ENCODE measurements around the gene UHRF2.
A peak's percentile ranks its signal among the peaks of the same experiment; 100 is the strongest.

The UHRF2 gene

GRCh38 chr9:6545017-6545691 lies 132.2 kb downstream of the UHRF2 start:
- POLR2A ChIA-PET, result no interaction called here
- DNase-seq (ENCODE audit: extremely low spot score), result no peak
- no peak for TF ChIP-seq FOXA1 (IDR thresholded peaks at IDR 0.05)
- no peak for TF ChIP-seq SP1 (IDR thresholded peaks at IDR 0.05)
- TF ChIP-seq CTBP1 (IDR thresholded peaks at IDR 0.05; ENCODE audit: borderline replicate concordance), result no peak
- no peak for TF ChIP-seq ELF4 (IDR thresholded peaks at IDR 0.05)
- no peak for TF ChIP-seq ARNT (IDR thresholded peaks at IDR 0.05)
- TF ChIP-seq NFRKB (IDR thresholded peaks at IDR 0.05), result no peak
- no peak for TF ChIP-seq SUZ12 (IDR thresholded peaks at IDR 0.05)
- TF ChIP-seq L3MBTL2 (conservative IDR thresholded peaks at IDR 0.05), result no peak
- no peak for TF ChIP-seq ZNF384 (IDR thresholded peaks at IDR 0.05)
- no peak for TF ChIP-seq FOXM1 (IDR thresholded peaks at IDR 0.05; ENCODE audit: borderline replicate concordance)
- CTCF ChIA-PET, result no interaction called here

GRCh38 chr9:6549106-6549800 lies 136.3 kb downstream of the UHRF2 start:
- no peak for DNase-seq (ENCODE audit: extremely low spot score)
- ChIA-PET CTCF (interaction anchor here (0.9 kb wide), 1 partner anchor 18 kb away, joined by 4 read pairs; no protein-coding TSS in a partner anchor), POLR2A (no interaction called here)
- no peak for TF ChIP-seq SP1 (IDR thresholded peaks at IDR 0.05)
- TF ChIP-seq LEF1 (IDR thresholded peaks at IDR 0.05; ENCODE audit: borderline replicate concordance), result no peak
- no peak for TF ChIP-seq ZNF384 (IDR thresholded peaks at IDR 0.05)
- TF ChIP-seq BHLHE40 (IDR thresholded peaks at IDR 0.05; ENCODE audit: borderline replicate concordance), result no peak
- no peak for TF ChIP-seq FOXM1 (IDR thresholded peaks at IDR 0.05; ENCODE audit: borderline replicate concordance)
- TF ChIP-seq TARDBP (IDR thresholded peaks at IDR 0.05), result no peak
- TF ChIP-seq SUZ12 (IDR thresholded peaks at IDR 0.05), result no peak
- TF ChIP-seq CTBP1 (IDR thresholded peaks at IDR 0.05; ENCODE audit: borderline replicate concordance), result no peak
- TF ChIP-seq FOXK2 (IDR thresholded peaks at IDR 0.05), result no peak

- DNase-seq (ENCODE audit: extremely low spot score), result no peak
- no peak for TF ChIP-seq CTBP1 (IDR thresholded peaks at IDR 0.05; ENCODE audit: borderline replicate concordance)
- TF ChIP-seq ELF4 (IDR thresholded peaks at IDR 0.05), result no peak
- TF ChIP-seq SP1 (IDR thresholded peaks at IDR 0.05), result no peak
- no peak for TF ChIP-seq ARNT (IDR thresholded peaks at IDR 0.05)
- TF ChIP-seq HDGF (IDR thresholded peaks at IDR 0.05; ENCODE audit: borderline replicate concordance), result no peak
- TF ChIP-seq FOXK2 (IDR thresholded peaks at IDR 0.05), result no peak
- no peak for TF ChIP-seq SUZ12 (IDR thresholded peaks at IDR 0.05)
- no peak for TF ChIP-seq FOXA1 (IDR thresholded peaks at IDR 0.05)
- ChIA-PET CTCF (no interaction called here), POLR2A (no interaction called here)
These were observed 138.1 kb downstream of the UHRF2 start for GRCh38 chr9:6551136-6551535.

GRCh38 chr9:6552033-6552432 lies 139.0 kb downstream of the UHRF2 start:
- POLR2A ChIA-PET, result no interaction called here
- no peak for TF ChIP-seq ZNF384 (IDR thresholded peaks at IDR 0.05)
- TF ChIP-seq NFRKB (IDR thresholded peaks at IDR 0.05), result no peak
- TF ChIP-seq, protein P1, sequence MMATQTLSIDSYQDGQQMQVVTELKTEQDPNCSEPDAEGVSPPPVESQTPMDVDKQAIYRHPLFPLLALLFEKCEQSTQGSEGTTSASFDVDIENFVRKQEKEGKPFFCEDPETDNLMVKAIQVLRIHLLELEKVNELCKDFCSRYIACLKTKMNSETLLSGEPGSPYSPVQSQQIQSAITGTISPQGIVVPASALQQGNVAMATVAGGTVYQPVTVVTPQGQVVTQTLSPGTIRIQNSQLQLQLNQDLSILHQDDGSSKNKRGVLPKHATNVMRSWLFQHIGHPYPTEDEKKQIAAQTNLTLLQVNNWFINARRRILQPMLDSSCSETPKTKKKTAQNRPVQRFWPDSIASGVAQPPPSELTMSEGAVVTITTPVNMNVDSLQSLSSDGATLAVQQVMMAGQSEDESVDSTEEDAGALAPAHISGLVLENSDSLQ (IDR thresholded peaks at IDR 0.05), result no peak
- no peak for TF ChIP-seq FOXK2 (IDR thresholded peaks at IDR 0.05)
- CTCF ChIA-PET, result no interaction called here
- DNase-seq (ENCODE audit: extremely low spot score), result peak; percentile 16

DNA sequence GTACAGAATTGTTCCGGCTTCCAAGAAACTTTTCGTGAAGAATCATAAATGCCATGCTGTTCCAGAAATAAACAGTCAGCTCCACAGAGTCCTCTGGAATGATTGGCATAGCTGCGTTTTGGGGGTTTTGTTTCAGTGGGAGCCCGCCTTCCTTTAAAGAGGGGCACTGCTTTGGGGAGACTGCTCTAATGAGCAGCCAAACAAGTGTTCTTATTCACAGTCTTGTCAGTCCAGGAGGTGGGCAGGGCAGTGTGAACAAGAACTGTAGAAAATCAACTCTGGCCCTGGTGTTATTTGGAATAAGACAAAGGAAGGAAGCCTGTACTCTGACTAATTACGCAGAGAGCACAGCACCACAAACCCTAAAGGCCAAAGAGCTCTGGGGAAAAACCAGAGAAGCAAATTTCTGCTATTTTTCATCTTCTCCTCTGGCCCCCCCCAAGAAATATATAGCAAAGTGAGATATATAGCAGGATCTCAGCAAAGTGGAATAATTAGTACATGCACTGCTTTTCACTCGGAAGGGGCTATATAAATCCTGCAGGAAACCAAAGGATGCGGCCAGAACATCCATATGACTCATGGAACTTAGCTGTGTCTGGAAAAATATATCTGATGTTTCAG lies 139.6 kb downstream of the UHRF2 start:
- ChIA-PET POLR2A (no interaction called here), CTCF (no interaction called here)
- TF ChIP-seq SP1 (IDR thresholded peaks at IDR 0.05), result no peak
- no peak for TF ChIP-seq CTBP1 (IDR thresholded peaks at IDR 0.05; ENCODE audit: borderline replicate concordance)
- TF ChIP-seq TARDBP (IDR thresholded peaks at IDR 0.05), result no peak
- no peak for TF ChIP-seq FOXA1 (IDR thresholded peaks at IDR 0.05)
- TF ChIP-seq ZNF384 (IDR thresholded peaks at IDR 0.05), result no peak
- TF ChIP-seq FOXM1 (IDR thresholded peaks at IDR 0.05; ENCODE audit: borderline replicate concordance), result no peak
- TF ChIP-seq HDGF (IDR thresholded peaks at IDR 0.05; ENCODE audit: borderline replicate concordance), result no peak
- no peak for TF ChIP-seq NFRKB (IDR thresholded peaks at IDR 0.05)
- TF ChIP-seq ELF4 (IDR thresholded peaks at IDR 0.05), result no peak
- TF ChIP-seq FOXK2 (IDR thresholded peaks at IDR 0.05), result no peak
- no peak for TF ChIP-seq BHLHE40 (IDR thresholded peaks at IDR 0.05; ENCODE audit: borderline replicate concordance)
- TF ChIP-seq SUZ12 (IDR thresholded peaks at IDR 0.05), result no peak
- no peak for TF ChIP-seq LEF1 (IDR thresholded peaks at IDR 0.05; ENCODE audit: borderline replicate concordance)
- no peak for TF ChIP-seq ARNT (IDR thresholded peaks at IDR 0.05)
- no peak for DNase-seq (ENCODE audit: extremely low spot score)

GRCh38 chr9:6553866-6554265 lies 140.9 kb downstream of the UHRF2 start:
- ChIA-PET POLR2A (no interaction called here), CTCF (no interaction called here)
- DNase-seq (ENCODE audit: extremely low spot score), result no peak
- TF ChIP-seq FOXM1 (IDR thresholded peaks at IDR 0.05; ENCODE audit: borderline replicate concordance), result no peak
- no peak for TF ChIP-seq L3MBTL2 (conservative IDR thresholded peaks at IDR 0.05)
- TF ChIP-seq LEF1 (IDR thresholded peaks at IDR 0.05; ENCODE audit: borderline replicate concordance), result no peak
- TF ChIP-seq BHLHE40 (IDR thresholded peaks at IDR 0.05; ENCODE audit: borderline replicate concordance), result no peak
- no peak for TF ChIP-seq TARDBP (IDR thresholded peaks at IDR 0.05)
- TF ChIP-seq SP1 (IDR thresholded peaks at IDR 0.05), result no peak
- no peak for TF ChIP-seq SUZ12 (IDR thresholded peaks at IDR 0.05)
- TF ChIP-seq, protein P1 (IDR thresholded peaks at IDR 0.05), result no peak
- TF ChIP-seq ZNF384 (IDR thresholded peaks at IDR 0.05), result no peak
- TF ChIP-seq ARNT (IDR thresholded peaks at IDR 0.05), result no peak
